ENCODE data around the gene FEZ2.

The FEZ2 gene

GRCh38 chr2:36560726-36561125, 37.2 kb downstream of the FEZ2 start:
- no peak for DNase-seq

GRCh38 chr2:36559221-36559942, 38.6 kb downstream of the FEZ2 start:
- DNase-seq: no peak

GRCh38 chr2:36556842-36557241, 41.1 kb downstream of the FEZ2 start:
- DNase-seq: no peak

GRCh38 chr2:36555789-36556188, 42.2 kb downstream of the FEZ2 start:
- no peak for DNase-seq

GRCh38 chr2:36554531-36554930, 43.4 kb downstream of the FEZ2 start:
- no peak for DNase-seq

- no peak for DNase-seq
These were observed 44.3 kb downstream of the FEZ2 start for GRCh38 chr2:36553683-36554082.

- no peak for DNase-seq
These were observed 48.0 kb downstream of the FEZ2 start for GRCh38 chr2:36550006-36550405.

- no peak for DNase-seq
These were observed 48.8 kb downstream of the FEZ2 start for GRCh38 chr2:36549165-36549574.

GRCh38 chr2:36547906-36548305, 50.1 kb downstream of the FEZ2 start:
- DNase-seq: no peak

- DNase-seq: no peak
These were observed 52.0 kb downstream of the FEZ2 start for GRCh38 chr2:36545871-36546416.

- DNase-seq: no peak
These were observed 53.2 kb downstream of the FEZ2 start for GRCh38 chr2:36544638-36545338.

- no peak for DNase-seq
These were observed 55.9 kb downstream of the FEZ2 start for GRCh38 chr2:36541891-36542595.

GRCh38 chr2:36540986-36541754, 56.8 kb downstream of the FEZ2 start:
- no peak for DNase-seq

GRCh38 chr2:36539631-36540030, 58.3 kb downstream of the FEZ2 start:
- DNase-seq: no peak

- DNase-seq: no peak
These were observed 59.6 kb downstream of the FEZ2 start for GRCh38 chr2:36538335-36538734.

- DNase-seq: no peak
These were observed 61.2 kb downstream of the FEZ2 start for GRCh38 chr2:36536776-36537175.

GRCh38 chr2:36535099-36535498, 62.9 kb downstream of the FEZ2 start:
- DNase-seq: no peak

GRCh38 chr2:36534275-36534799, 63.6 kb downstream of the FEZ2 start:
- DNase-seq: no peak

- no peak for DNase-seq
These were observed 67.0 kb downstream of the FEZ2 start for GRCh38 chr2:36530983-36531354.

- DNase-seq: no peak
These were observed 67.6 kb downstream of the FEZ2 start for GRCh38 chr2:36530178-36530982.

GRCh38 chr2:36528766-36529392, 69.1 kb downstream of the FEZ2 start:
- DNase-seq: no peak

All from SHP77 treated with DMSO at 0.1 percent for 48 hours (cell line).